ENCODE measurements around the gene CCT8L2. TPM values are rescaled to one million over a fixed set of nuclear protein-coding genes. Genes with fewer than 3 reads are reported as not detected.

The CCT8L2 gene
- total RNA-seq, 2 donors from 2014 or later, result not detected

Other genes starting within 250 kb of the CCT8L2 start
- gene XKR3, start 232.6 kb upstream of the CCT8L2 start, total RNA-seq, result not detected

All from endodermal cell (in vitro differentiated cells).